ENCODE measurements around the gene BICDL1. TPM values are rescaled to one million over a fixed set of nuclear protein-coding genes. Genes with fewer than 3 reads are reported as not detected.

BICDL1 gene
- total RNA-seq, 1 experiment from 2014 or later = 20.7 TPM

- no peaks in the 10 kb centered on the region for H3K9me3 Mint-ChIP-seq (ENCODE audit: unreplicated experiment)
- no peak for TF ChIP-seq CTCF (IDR thresholded peaks at IDR 0.05; ENCODE audit: unreplicated experiment)
- no peak overlapping the region for H3K4me3 Mint-ChIP-seq (ENCODE audit: unreplicated experiment)
- no peak for DNase-seq (ENCODE audit: unreplicated experiment)
- H3K4me1 Mint-ChIP-seq (ENCODE audit: insufficient read depth, unreplicated experiment) = peaks cover 15% of the 10 kb centered on the region
- H3K36me3 Mint-ChIP-seq (ENCODE audit: insufficient read depth, unreplicated experiment) = peaks cover 35% of the 10 kb centered on the region
- BruUV-seq (replicated peaks) = no TSS peak
- H3K27ac Mint-ChIP-seq (ENCODE audit: low read depth, unreplicated experiment) = no peak overlapping the region
- ChIA-PET POLR2A (no interaction called here), CTCF (no interaction called here)
- H3K27me3 Mint-ChIP-seq (ENCODE audit: insufficient read depth, unreplicated experiment) = no peaks in the 10 kb centered on the region
- intact Hi-C loops (cut with micrococcal nuclease) = no loop called here
These were observed 87.6 kb downstream of the BICDL1 start for GRCh38 chr12:120076651-120077050.

GRCh38 chr12:120077260-120077659 lies 88.2 kb downstream of the BICDL1 start:
- ChIA-PET POLR2A (interaction anchor here (1.0 kb wide), 1 partner anchor 22 kb away, joined by 4 read pairs; no protein-coding TSS in a partner anchor), CTCF (interaction anchor here (0.6 kb wide), 1 partner anchor 148 kb away, joined by 3 read pairs; no protein-coding TSS in a partner anchor)
- H3K4me3 Mint-ChIP-seq (ENCODE audit: unreplicated experiment) = no peak overlapping the region
- intact Hi-C loops (cut with micrococcal nuclease) = no loop called here
- H3K4me1 Mint-ChIP-seq (ENCODE audit: insufficient read depth, unreplicated experiment) = peaks cover 15% of the 10 kb centered on the region
- H3K9me3 Mint-ChIP-seq (ENCODE audit: unreplicated experiment) = no peaks in the 10 kb centered on the region
- peaks cover 31% of the 10 kb centered on the region for H3K36me3 Mint-ChIP-seq (ENCODE audit: insufficient read depth, unreplicated experiment)
- no peak for TF ChIP-seq CTCF (IDR thresholded peaks at IDR 0.05; ENCODE audit: unreplicated experiment)
- no peaks in the 10 kb centered on the region for H3K27me3 Mint-ChIP-seq (ENCODE audit: insufficient read depth, unreplicated experiment)
- BruUV-seq (replicated peaks) = no TSS peak
- H3K27ac Mint-ChIP-seq (ENCODE audit: low read depth, unreplicated experiment) = no peak overlapping the region
- DNase-seq (ENCODE audit: unreplicated experiment) = no peak

- no peak for TF ChIP-seq CTCF (IDR thresholded peaks at IDR 0.05; ENCODE audit: unreplicated experiment)
- Mint-ChIP-seq H3K27ac (ENCODE audit: low read depth, unreplicated experiment) (peak overlapping the region; percentile 6), H3K27me3 (ENCODE audit: insufficient read depth, unreplicated experiment) (no peaks in the 10 kb centered on the region), H3K36me3 (ENCODE audit: insufficient read depth, unreplicated experiment) (peaks cover 21% of the 10 kb centered on the region), H3K4me1 (ENCODE audit: insufficient read depth, unreplicated experiment) (peaks cover 15% of the 10 kb centered on the region), H3K9me3 (ENCODE audit: unreplicated experiment) (no peaks in the 10 kb centered on the region), H3K4me3 (ENCODE audit: unreplicated experiment) (no peak overlapping the region)
- no peak for DNase-seq (ENCODE audit: unreplicated experiment)
- no TSS peak for BruUV-seq (replicated peaks)
- intact Hi-C loops (cut with micrococcal nuclease) = no loop called here
- POLR2A ChIA-PET = interaction anchor here (0.6 to 3.5 kb wide), 12 partner anchors 9 to 116 kb away, joined by 3 to 30 read pairs (median 9); partner anchors contain the start of genes BICDL1 and RAB35
- CTCF ChIA-PET = interaction anchor here (0.9 to 1.4 kb wide), 2 partner anchors 8 to 14 kb away, joined by 4 to 5 read pairs; no protein-coding TSS in a partner anchor
These were observed 89.8 kb downstream of the BICDL1 start for GRCh38 chr12:120078868-120079267.

- Mint-ChIP-seq H3K4me1 (ENCODE audit: insufficient read depth, unreplicated experiment) (peaks cover 15% of the 10 kb centered on the region), H3K27me3 (ENCODE audit: insufficient read depth, unreplicated experiment) (no peaks in the 10 kb centered on the region), H3K36me3 (ENCODE audit: insufficient read depth, unreplicated experiment) (peaks cover 25% of the 10 kb centered on the region), H3K4me3 (ENCODE audit: unreplicated experiment) (no peak overlapping the region), H3K27ac (ENCODE audit: low read depth, unreplicated experiment) (peak overlapping the region; percentile 6), H3K9me3 (ENCODE audit: unreplicated experiment) (no peaks in the 10 kb centered on the region)
- intact Hi-C loops (cut with micrococcal nuclease) = no loop called here
- POLR2A ChIA-PET = interaction anchor here (0.6 to 3.5 kb wide), 12 partner anchors 8 to 117 kb away, joined by 3 to 30 read pairs (median 9); partner anchors contain the start of genes BICDL1 and RAB35
- BruUV-seq (replicated peaks) = no TSS peak
- CTCF ChIA-PET = interaction anchor here (0.5 to 1.4 kb wide), 10 partner anchors 8 to 398 kb away, joined by 3 to 5 read pairs (median 3); partner anchors contain the start of gene BICDL1
- no peak for TF ChIP-seq CTCF (IDR thresholded peaks at IDR 0.05; ENCODE audit: unreplicated experiment)
- DNase-seq (ENCODE audit: unreplicated experiment) = peak; percentile 43
These were observed 90.7 kb downstream of the BICDL1 start for GRCh38 chr12:120079411-120080400.

All from MCF 10A (cell line).